ENCODE data around the gene UBE4A. TPM values are rescaled to one million over a fixed set of nuclear protein-coding genes. Genes with fewer than 3 reads are reported as not detected.

Gene UBE4A
- total and polyA plus RNA-seq, 10 of the 15 experiments (the other 5 are each of a cell fraction or from before 2014, with no cell fraction given): 6.2 to 39.6 (median 30.3) TPM

Small RNA genes lying within 50 kb of the gene (small RNA-seq; reads per million reads assigned to genes)
- gene AP001582.1: not detected

Other genes starting within 250 kb of the UBE4A start
Only the 7 nearest of the 15 such genes appear.
- 7.3 and 9.8 TPM in 2 replicates for gene MPZL3, start 107.2 kb upstream of the UBE4A start, total RNA-seq (2014; rRNA removed)
- gene MPZL3, start 107.2 kb upstream of the UBE4A start, total RNA-seq (2014; rRNA removed; fragmentation: Illumina TruSeq; extraction: Trizol): 6.6 TPM in 2 replicates
- 5.6 and 6.4 TPM in 2 replicates for gene MPZL3, start 107.2 kb upstream of the UBE4A start, total RNA-seq (2021)
- gene MPZL3, start 107.2 kb upstream of the UBE4A start, polyA plus RNA-seq (2011; rRNA removed): 5.5 and 8.5 TPM in 2 replicates
- gene MPZL3, start 107.2 kb upstream of the UBE4A start, polyA plus RNA-seq (2014; fragmentation: Illumina TruSeq; extraction: Trizol): 6.0 and 8.0 TPM in 2 replicates
- gene MPZL3, start 107.2 kb upstream of the UBE4A start, polyA plus RNA-seq (2014; fragmentation: Nextera tagmentation; extraction: Ambion mirVana): 1 to 10 TPM; 2.1 to 7.5 TPM
- gene MPZL3, start 107.2 kb upstream of the UBE4A start, polyA plus RNA-seq (2014; rRNA removed): 4.6 and 7.0 TPM in 2 replicates
- 1 to 10 TPM; 4.0 to 4.7 TPM for gene MPZL3, start 107.2 kb upstream of the UBE4A start, polyA plus RNA-seq (2016; fragmentation: Nextera tagmentation; extraction: Ambion mirVana)
- gene MPZL2, start 95.3 kb upstream of the UBE4A start, total RNA-seq (2014; rRNA removed): 3.3 and 4.0 TPM in 2 replicates
- 3.0 and 3.1 TPM in 2 replicates for gene MPZL2, start 95.3 kb upstream of the UBE4A start, total RNA-seq (2014; rRNA removed; fragmentation: Illumina TruSeq; extraction: Trizol)
- 3.2 and 4.4 TPM in 2 replicates for gene MPZL2, start 95.3 kb upstream of the UBE4A start, total RNA-seq (2021)
- gene MPZL2, start 95.3 kb upstream of the UBE4A start, polyA plus RNA-seq (2011; rRNA removed): 0.76 and 0.81 TPM in 2 replicates
- gene MPZL2, start 95.3 kb upstream of the UBE4A start, polyA plus RNA-seq (2014; fragmentation: Illumina TruSeq; extraction: Trizol): 4.8 and 5.2 TPM in 2 replicates
- 1 to 10 TPM; 4.2 to 4.5 TPM for gene MPZL2, start 95.3 kb upstream of the UBE4A start, polyA plus RNA-seq (2014; fragmentation: Nextera tagmentation; extraction: Ambion mirVana)
- gene MPZL2, start 95.3 kb upstream of the UBE4A start, polyA plus RNA-seq (2014; rRNA removed): 2.5 and 2.6 TPM in 2 replicates
- 1 to 10 TPM in 1 of 2 experiments, under 1 TPM in 1; 0.88 to 1.6 TPM for gene MPZL2, start 95.3 kb upstream of the UBE4A start, polyA plus RNA-seq (2016; fragmentation: Nextera tagmentation; extraction: Ambion mirVana)
- gene CD3E, start 54.9 kb upstream of the UBE4A start, total RNA-seq (2014; rRNA removed): 3.4 and 4.0 TPM in 2 replicates
- gene CD3E, start 54.9 kb upstream of the UBE4A start, total RNA-seq (2014; rRNA removed; fragmentation: Illumina TruSeq; extraction: Trizol): 4.4 and 5.1 TPM in 2 replicates
- gene CD3E, start 54.9 kb upstream of the UBE4A start, total RNA-seq (2021): 11.6 and 13.4 TPM in 2 replicates
- 0.10 and 0.14 TPM in 2 replicates for gene CD3E, start 54.9 kb upstream of the UBE4A start, polyA plus RNA-seq (2011; rRNA removed)
- 14.9 and 17.3 TPM in 2 replicates for gene CD3E, start 54.9 kb upstream of the UBE4A start, polyA plus RNA-seq (2014; fragmentation: Illumina TruSeq; extraction: Trizol)
- gene CD3E, start 54.9 kb upstream of the UBE4A start, polyA plus RNA-seq (2014; fragmentation: Nextera tagmentation; extraction: Ambion mirVana): 1 to 10 TPM; 1.7 to 2.4 TPM
- 9.7 and 10.9 TPM in 2 replicates for gene CD3E, start 54.9 kb upstream of the UBE4A start, polyA plus RNA-seq (2014; rRNA removed)
- 1 to 10 TPM; 3.1 to 4.2 TPM for gene CD3E, start 54.9 kb upstream of the UBE4A start, polyA plus RNA-seq (2016; fragmentation: Nextera tagmentation; extraction: Ambion mirVana)
- gene CD3D, start 16.9 kb upstream of the UBE4A start, total RNA-seq (2014; rRNA removed): 0.44 TPM in 1 of 2 replicates, not detected in the other
- gene CD3D, start 16.9 kb upstream of the UBE4A start, total RNA-seq (2014; rRNA removed; fragmentation: Illumina TruSeq; extraction: Trizol): not detected in 2 replicates
- 0.32 and 0.69 TPM in 2 replicates for gene CD3D, start 16.9 kb upstream of the UBE4A start, total RNA-seq (2021)
- gene CD3D, start 16.9 kb upstream of the UBE4A start, polyA plus RNA-seq (2011; rRNA removed): not detected in 2 replicates
- 0.13 TPM in 1 of 2 replicates, not detected in the other for gene CD3D, start 16.9 kb upstream of the UBE4A start, polyA plus RNA-seq (2014; fragmentation: Illumina TruSeq; extraction: Trizol)
- gene CD3D, start 16.9 kb upstream of the UBE4A start, polyA plus RNA-seq (2014; fragmentation: Nextera tagmentation; extraction: Ambion mirVana): under 1 TPM; 0.13 to 0.45 TPM
- gene CD3D, start 16.9 kb upstream of the UBE4A start, polyA plus RNA-seq (2014; rRNA removed): not detected in 2 replicates
- not detected for gene CD3D, start 16.9 kb upstream of the UBE4A start, polyA plus RNA-seq (2016; fragmentation: Nextera tagmentation; extraction: Ambion mirVana)
- not detected in 2 replicates for gene CD3G, start 15.3 kb upstream of the UBE4A start, total RNA-seq (2014; rRNA removed)
- not detected in 2 replicates for gene CD3G, start 15.3 kb upstream of the UBE4A start, total RNA-seq (2014; rRNA removed; fragmentation: Illumina TruSeq; extraction: Trizol)
- gene CD3G, start 15.3 kb upstream of the UBE4A start, total RNA-seq (2021): 0.13 and 0.21 TPM in 2 replicates
- 0.04 TPM in 1 of 2 replicates, not detected in the other for gene CD3G, start 15.3 kb upstream of the UBE4A start, polyA plus RNA-seq (2011; rRNA removed)
- gene CD3G, start 15.3 kb upstream of the UBE4A start, polyA plus RNA-seq (2014; fragmentation: Illumina TruSeq; extraction: Trizol): 0.10 and 0.22 TPM in 2 replicates
- gene CD3G, start 15.3 kb upstream of the UBE4A start, polyA plus RNA-seq (2014; fragmentation: Nextera tagmentation; extraction: Ambion mirVana): under 1 TPM in 1 of 2 experiments, not detected in 1; 0.16 TPM
- not detected in 2 replicates for gene CD3G, start 15.3 kb upstream of the UBE4A start, polyA plus RNA-seq (2014; rRNA removed)
- not detected for gene CD3G, start 15.3 kb upstream of the UBE4A start, polyA plus RNA-seq (2016; fragmentation: Nextera tagmentation; extraction: Ambion mirVana)
- gene ATP5MG, start 42.0 kb downstream of the UBE4A start, total RNA-seq (2014; rRNA removed): 211 and 295 TPM in 2 replicates
- 317 and 321 TPM in 2 replicates for gene ATP5MG, start 42.0 kb downstream of the UBE4A start, total RNA-seq (2014; rRNA removed; fragmentation: Illumina TruSeq; extraction: Trizol)
- 316 and 333 TPM in 2 replicates for gene ATP5MG, start 42.0 kb downstream of the UBE4A start, total RNA-seq (2021)
- 735 and 1,009 TPM in 2 replicates for gene ATP5MG, start 42.0 kb downstream of the UBE4A start, polyA plus RNA-seq (2011; rRNA removed)
- 287 and 299 TPM in 2 replicates for gene ATP5MG, start 42.0 kb downstream of the UBE4A start, polyA plus RNA-seq (2014; fragmentation: Illumina TruSeq; extraction: Trizol)
- 1,000 to 10,000 TPM; 2,154 to 2,276 TPM for gene ATP5MG, start 42.0 kb downstream of the UBE4A start, polyA plus RNA-seq (2014; fragmentation: Nextera tagmentation; extraction: Ambion mirVana)
- 531 and 577 TPM in 2 replicates for gene ATP5MG, start 42.0 kb downstream of the UBE4A start, polyA plus RNA-seq (2014; rRNA removed)
- 1,000 to 10,000 TPM; 1,057 to 1,150 TPM for gene ATP5MG, start 42.0 kb downstream of the UBE4A start, polyA plus RNA-seq (2016; fragmentation: Nextera tagmentation; extraction: Ambion mirVana)
- 24.9 and 25.2 TPM in 2 replicates for gene KMT2A, start 76.9 kb downstream of the UBE4A start, total RNA-seq (2014; rRNA removed)
- gene KMT2A, start 76.9 kb downstream of the UBE4A start, total RNA-seq (2014; rRNA removed; fragmentation: Illumina TruSeq; extraction: Trizol): 28.1 and 30.4 TPM in 2 replicates
- gene KMT2A, start 76.9 kb downstream of the UBE4A start, total RNA-seq (2021): 52.6 and 56.9 TPM in 2 replicates
- 25.7 and 27.1 TPM in 2 replicates for gene KMT2A, start 76.9 kb downstream of the UBE4A start, polyA plus RNA-seq (2011; rRNA removed)
- gene KMT2A, start 76.9 kb downstream of the UBE4A start, polyA plus RNA-seq (2014; fragmentation: Illumina TruSeq; extraction: Trizol): 38.6 and 39.0 TPM in 2 replicates
- gene KMT2A, start 76.9 kb downstream of the UBE4A start, polyA plus RNA-seq (2014; fragmentation: Nextera tagmentation; extraction: Ambion mirVana): 1 to 10 TPM; 6.1 to 7.4 TPM
- 25.4 and 28.9 TPM in 2 replicates for gene KMT2A, start 76.9 kb downstream of the UBE4A start, polyA plus RNA-seq (2014; rRNA removed)
- gene KMT2A, start 76.9 kb downstream of the UBE4A start, polyA plus RNA-seq (2016; fragmentation: Nextera tagmentation; extraction: Ambion mirVana): 10 to 100 TPM; 11.2 to 12.7 TPM